HG03139 (cell line): ENCODE measurements around the gene AK5.

ENCODE experiments used
- ATAC-seq: cut with Tn5 transposase; IDR thresholded peaks from one replicate; pipeline ENCODE4 v1.9.1; 2021; ENCODE audit not compliant: unreplicated experiment

The AK5 gene

GRCh38 chr1:77583483-77583882 lies 301.7 kb downstream of the AK5 start:
- no peak for ATAC-seq

GRCh38 chr1:77584884-77585283 lies 303.1 kb downstream of the AK5 start:
- ATAC-seq: no peak

GRCh38 chr1:77585610-77586314 lies 303.9 kb downstream of the AK5 start:
- ATAC-seq: no peak

- ATAC-seq: no peak
These were observed 307.4 kb downstream of the AK5 start for GRCh38 chr1:77589231-77589630.

- ATAC-seq: no peak
These were observed 308.8 kb downstream of the AK5 start for GRCh38 chr1:77590651-77591050.

GRCh38 chr1:77592906-77593305 lies 311.1 kb downstream of the AK5 start:
- no peak for ATAC-seq

GRCh38 chr1:77594366-77595112 lies 312.7 kb downstream of the AK5 start:
- peak; percentile 72 for ATAC-seq

- no peak for ATAC-seq
These were observed 315.5 kb downstream of the AK5 start for GRCh38 chr1:77597310-77597709.

- no peak for ATAC-seq
These were observed 323.6 kb downstream of the AK5 start for GRCh38 chr1:77605246-77606026.

GRCh38 chr1:77608893-77609292 lies 327.1 kb downstream of the AK5 start:
- no peak for ATAC-seq
